Measurements from ENCODE around the gene FAM216A.
"Not testable (repeated sequence)": the region's sequence is repeated elsewhere in the genome, so short reads cannot be mapped to it uniquely, and the experiment has no call there.

FAM216A gene

GRCh38 chr12:110501752-110502738 is 33.4 kb downstream of the FAM216A start, which contains the start of the genes RAD9B and VPS29:
TSS of gene RAD9B (plus strand) at chr12:110502331. CDS start at chr12:110502338, 7 bp downstream.
TSS of gene VPS29 (minus strand) at chr12:110502111. CDS start at chr12:110502051, 60 bp downstream.
- DNase-seq = peak; percentile 97

DNA sequence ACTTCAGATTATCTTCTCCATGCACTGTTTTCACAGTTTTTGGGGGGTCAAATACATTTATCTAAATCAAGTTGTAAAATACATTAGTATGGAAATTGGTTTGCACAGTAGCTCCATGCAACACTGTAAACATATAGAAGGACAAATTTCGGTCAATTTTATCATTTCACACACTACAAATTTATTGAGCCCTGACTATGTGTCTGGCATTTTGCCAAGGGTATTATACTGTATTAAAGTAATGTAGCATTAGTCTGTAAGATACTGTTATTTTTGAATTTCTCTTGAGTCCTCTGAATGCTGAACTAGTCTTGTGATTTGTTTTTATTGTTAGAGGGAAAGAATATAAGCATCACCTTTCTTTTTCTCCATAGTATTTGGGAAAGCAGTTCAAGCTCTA is 34.8 kb downstream of the FAM216A start:
- no peak for DNase-seq

DNA sequence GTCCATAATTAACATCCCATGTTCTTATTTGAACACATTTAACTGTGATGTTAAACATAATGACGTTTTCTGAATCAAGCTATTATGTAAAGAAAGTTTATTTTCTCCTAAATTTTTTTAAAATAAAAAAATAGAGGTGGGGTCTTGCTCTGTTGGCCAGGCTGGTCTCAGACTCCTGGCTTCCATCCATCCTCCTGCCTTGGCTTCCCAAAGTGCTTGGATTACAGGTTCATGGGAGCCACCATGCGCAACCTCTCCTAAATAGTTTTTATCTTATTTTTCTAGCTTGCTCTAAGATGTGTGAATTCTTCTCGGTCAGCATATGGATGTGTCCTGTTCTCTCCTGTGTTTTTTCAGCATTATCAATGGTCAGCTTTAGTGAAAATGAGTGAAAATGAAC is 36.7 kb downstream of the FAM216A start:
- no peak for DNase-seq

GRCh38 chr12:110508071-110508586 is 39.5 kb downstream of the FAM216A start:
- no peak for DNase-seq

DNA sequence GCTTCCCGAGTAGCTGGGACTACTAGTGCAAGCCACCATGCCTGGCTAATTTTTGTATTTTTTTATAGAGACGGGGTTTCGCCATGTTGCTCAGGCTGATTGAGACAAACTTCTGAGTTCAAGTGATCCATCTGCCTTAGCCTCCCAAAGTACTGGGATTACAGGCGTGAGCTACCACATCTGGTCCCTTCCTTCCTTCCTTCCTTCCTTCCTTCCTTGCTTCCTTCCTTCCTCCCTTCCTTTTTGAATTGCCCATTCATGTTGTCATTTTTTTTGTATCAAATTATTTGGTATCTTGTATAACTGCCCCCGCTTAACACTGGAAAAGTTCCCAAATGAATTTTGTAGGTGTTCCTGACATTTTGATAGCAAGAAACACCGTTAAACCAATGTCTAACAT is 45.2 kb downstream of the FAM216A start:
- DNase-seq = no peak

GRCh38 chr12:110514363-110514762 is 45.7 kb downstream of the FAM216A start:
- no peak for DNase-seq

DNA sequence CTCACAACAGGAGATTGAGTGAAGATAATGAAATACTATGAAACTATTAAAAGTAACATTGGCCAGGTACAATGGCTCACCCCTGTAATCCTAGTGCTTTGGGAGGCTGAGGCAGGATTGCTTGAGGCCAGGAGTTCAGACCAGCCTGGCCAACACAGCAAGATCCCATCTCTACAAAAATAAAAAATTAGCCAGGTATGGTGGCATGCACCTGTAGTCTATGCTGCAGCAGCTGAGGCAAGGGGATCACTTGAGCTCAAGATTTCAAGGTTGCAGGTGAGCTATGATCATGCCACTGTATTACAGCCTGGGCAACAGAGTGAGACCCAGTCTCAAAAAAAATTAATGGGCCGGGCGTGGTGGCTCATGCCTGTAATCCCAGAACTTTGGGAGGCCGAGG is 48.4 kb downstream of the FAM216A start:
- no peak for DNase-seq

GRCh38 chr12:110518014-110518413 is 49.4 kb downstream of the FAM216A start:
- DNase-seq = not testable (repeated sequence)

DNA sequence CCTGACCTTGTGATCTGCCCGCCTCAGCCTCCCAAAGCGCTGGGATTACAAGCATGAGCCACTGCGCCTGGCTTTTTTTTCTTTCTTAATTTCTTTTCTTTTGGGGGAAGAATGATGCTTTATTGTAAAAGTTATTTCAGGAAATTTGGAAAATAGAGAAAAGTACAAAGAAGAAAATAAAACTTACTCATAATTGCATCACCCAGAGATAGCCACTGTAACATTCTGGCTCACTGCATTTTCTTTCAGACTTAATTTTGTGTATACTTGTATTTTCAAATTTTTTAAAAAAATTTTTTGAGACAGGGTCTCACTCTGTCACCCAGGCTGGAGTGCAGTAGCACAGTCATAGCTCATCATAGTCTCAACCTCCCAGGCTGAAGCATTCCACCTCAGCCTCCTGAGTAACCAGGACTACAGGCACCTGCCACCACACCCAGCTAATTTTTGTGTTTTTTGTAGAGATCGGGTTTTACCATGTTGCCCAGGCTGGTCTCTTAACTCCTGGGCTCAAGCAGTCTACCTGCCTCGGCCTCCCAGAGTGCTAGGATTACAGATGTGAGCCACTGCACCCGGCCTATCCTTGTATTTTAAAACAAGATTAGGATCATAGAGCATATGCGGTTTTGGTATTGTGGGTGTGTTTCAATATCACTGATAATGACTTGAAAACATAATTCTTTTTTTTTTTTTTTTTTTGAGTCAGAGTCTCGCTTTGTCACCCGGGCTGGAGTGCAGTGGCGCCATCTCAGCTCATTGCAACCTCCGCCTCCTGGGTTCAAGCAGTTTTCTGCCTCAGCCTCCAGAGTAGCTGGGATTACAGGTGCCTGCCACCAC is 52.4 kb downstream of the FAM216A start:
- not testable (repeated sequence) for DNase-seq

DNA sequence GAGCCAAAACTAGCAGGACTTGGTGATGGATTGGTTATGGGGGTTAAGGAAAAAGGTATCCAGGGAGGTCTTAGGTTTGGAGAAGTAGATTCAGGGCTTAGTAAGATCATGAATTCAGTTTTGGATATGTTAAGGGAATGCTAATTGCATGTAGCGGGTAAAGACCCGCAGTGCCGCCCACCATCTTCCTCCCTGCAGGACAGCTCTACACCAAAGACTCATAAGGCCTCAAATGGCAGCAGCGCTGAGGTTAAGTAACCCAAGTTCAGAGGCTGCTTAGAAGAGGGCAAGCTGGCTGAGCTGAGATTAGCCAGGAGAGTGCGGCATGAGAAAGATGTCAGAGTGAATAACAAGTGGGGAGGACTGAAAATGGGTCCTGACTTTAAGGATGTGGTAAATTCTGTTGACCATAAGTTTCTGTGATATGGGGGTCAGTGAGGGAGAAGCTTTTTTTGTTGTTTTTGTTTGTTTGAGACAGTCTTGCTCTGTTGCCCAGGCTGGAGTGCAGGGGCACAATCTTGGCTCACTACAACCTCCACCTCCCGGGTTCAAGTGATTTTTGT is 59.7 kb downstream of the FAM216A start:
- no peak for DNase-seq

DNA sequence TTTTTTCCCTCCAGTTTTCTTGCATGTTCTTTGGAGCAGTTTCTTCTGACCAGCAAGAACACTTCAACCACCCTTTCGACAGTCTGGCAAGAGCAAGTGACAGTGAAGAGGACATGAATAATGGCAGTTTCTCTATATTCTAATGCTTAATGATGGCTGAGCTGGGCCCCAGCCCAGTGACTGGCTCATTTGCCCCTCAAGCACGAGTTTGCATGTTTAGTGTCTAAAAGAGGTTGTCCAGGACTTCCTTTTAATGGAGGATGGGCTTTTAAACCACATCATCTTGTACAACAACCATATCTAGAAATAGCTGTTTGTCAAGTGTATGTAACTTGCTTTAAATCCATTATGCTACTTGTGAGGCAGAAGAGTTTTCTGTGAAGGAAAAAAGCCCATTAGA is 61.9 kb downstream of the FAM216A start:
- DNase-seq = no peak

GRCh38 chr12:110531741-110532333 is 63.2 kb downstream of the FAM216A start:
- no peak for DNase-seq

- DNase-seq = no peak
These were observed 64.0 kb downstream of the FAM216A start for GRCh38 chr12:110532644-110533043.

DNA sequence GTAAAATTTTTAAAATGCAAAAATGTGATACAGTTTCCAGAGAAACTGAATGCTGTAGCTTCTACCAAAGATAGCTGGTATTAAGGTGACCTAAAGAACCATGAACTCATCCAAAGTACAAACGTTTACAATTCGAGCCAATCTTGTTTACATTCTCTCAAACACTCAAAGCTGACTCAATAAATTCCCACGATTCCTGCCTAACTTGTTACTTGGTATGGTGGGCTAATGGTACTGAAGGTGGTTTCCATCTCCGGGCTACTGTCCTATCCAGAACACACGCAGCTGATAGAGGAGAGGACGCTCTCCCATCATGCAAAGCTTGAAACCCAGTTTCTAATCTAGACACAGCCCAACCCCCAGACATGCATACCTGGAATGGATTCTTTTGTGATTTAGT is 65.0 kb downstream of the FAM216A start:
- no peak for DNase-seq

- no peak for DNase-seq
These were observed 66.2 kb downstream of the FAM216A start for GRCh38 chr12:110534811-110535210.

GRCh38 chr12:110536834-110537604 is 68.4 kb downstream of the FAM216A start:
- no peak for DNase-seq

DNA sequence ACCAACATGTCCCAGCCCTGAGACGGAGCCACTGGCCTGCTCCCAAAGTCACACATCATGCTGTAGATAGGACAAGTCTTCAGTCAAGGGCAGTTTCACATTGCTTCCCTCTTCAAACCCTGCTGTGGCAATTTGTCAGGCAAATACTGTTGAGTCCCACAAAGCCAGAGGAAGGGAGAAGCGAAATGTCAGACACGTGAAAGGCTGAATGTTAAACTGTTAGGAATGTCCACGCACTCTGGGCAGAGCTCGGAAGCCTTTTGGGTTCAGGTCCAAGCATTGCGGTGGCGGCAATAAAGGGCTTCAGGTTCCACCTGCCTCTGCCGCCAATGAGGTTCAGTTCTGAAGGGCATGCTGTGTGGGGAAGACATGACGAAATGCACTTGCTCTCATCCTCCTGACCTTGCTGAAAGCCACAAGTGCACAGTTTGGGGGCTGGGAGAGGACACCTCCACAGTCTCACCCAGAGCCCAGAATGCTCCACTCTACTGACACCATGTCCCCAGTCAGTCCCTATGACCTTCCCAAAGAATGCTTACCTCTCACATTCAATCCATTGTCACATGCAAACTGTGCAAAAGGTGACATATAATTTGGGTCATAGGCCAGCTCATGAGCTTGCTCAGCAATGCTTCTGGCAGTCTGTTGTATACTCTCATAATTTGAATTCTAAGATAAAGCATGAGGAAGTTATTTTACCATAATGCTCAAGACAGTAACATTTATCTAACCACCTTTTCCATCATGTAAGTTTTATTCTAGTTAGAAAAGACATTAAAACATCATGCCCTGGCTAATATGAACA is 69.2 kb downstream of the FAM216A start:
- no peak for DNase-seq

- DNase-seq = no peak
These were observed 70.4 kb downstream of the FAM216A start for GRCh38 chr12:110538869-110539622.
